GM06990 (cell line): Measurements from ENCODE around the gene TEAD3.
"Not testable (repeated sequence)": the region's sequence is repeated elsewhere in the genome, so short reads cannot be mapped to it uniquely, and the experiment has no call there.

Experiments used
- DNase-seq: peaks from one replicate; pipeline ENCODE4 v3.0.0-alpha.2; 2011; ENCODE audit not compliant: insufficient read length; ENCODE audit errors: extremely low read depth
- H3K27me3 ChIP-seq: replicated peaks from 2 replicates; pipeline ENCODE4 v1.6.0; 2011; ENCODE audit warnings: low read length; ENCODE audit not compliant: control insufficient read depth, insufficient read depth
- H3K36me3 ChIP-seq: 2 replicates; pipeline ENCODE4 v1.5.1; 2011; ENCODE audit warnings: low read length; ENCODE audit not compliant: control insufficient read depth, insufficient read depth
- H3K4me3 ChIP-seq: replicated peaks from 2 replicates; pipeline ENCODE4 v1.5.1; 2011; ENCODE audit warnings: low read depth, mild to moderate bottlenecking, control low read depth, low read length
- TF ChIP-seq, protein P1 (sequence below): IDR thresholded peaks from 2 replicates; pipeline ENCODE4 v1.5.1; 2011; ENCODE audit warnings: low read length, control low read depth, mild to moderate bottlenecking, inconsistent platforms; ENCODE audit not compliant: insufficient read depth, poor library complexity, severe bottlenecking

Gene TEAD3

GRCh38 chr6:35435074-35435837 lies 61.6 kb downstream of the TEAD3 start:
- no peak for DNase-seq
- TF ChIP-seq, protein P1, sequence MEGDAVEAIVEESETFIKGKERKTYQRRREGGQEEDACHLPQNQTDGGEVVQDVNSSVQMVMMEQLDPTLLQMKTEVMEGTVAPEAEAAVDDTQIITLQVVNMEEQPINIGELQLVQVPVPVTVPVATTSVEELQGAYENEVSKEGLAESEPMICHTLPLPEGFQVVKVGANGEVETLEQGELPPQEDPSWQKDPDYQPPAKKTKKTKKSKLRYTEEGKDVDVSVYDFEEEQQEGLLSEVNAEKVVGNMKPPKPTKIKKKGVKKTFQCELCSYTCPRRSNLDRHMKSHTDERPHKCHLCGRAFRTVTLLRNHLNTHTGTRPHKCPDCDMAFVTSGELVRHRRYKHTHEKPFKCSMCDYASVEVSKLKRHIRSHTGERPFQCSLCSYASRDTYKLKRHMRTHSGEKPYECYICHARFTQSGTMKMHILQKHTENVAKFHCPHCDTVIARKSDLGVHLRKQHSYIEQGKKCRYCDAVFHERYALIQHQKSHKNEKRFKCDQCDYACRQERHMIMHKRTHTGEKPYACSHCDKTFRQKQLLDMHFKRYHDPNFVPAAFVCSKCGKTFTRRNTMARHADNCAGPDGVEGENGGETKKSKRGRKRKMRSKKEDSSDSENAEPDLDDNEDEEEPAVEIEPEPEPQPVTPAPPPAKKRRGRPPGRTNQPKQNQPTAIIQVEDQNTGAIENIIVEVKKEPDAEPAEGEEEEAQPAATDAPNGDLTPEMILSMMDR = no peak

GRCh38 chr6:35432702-35433101 lies 64.2 kb downstream of the TEAD3 start:
- DNase-seq, H3K27me3 ChIP-seq, H3K4me3 ChIP-seq, H3K36me3 ChIP-seq: not testable (repeated sequence)

More at GRCh38 chr6:35435074-35435837, 61.6 kb downstream of the TEAD3 start:
- Histone ChIP-seq H3K36me3 (no peaks in the 10 kb centered on the region), H3K4me3 (no peak overlapping the region), H3K27me3 (no peaks in the 10 kb centered on the region)

DNA sequence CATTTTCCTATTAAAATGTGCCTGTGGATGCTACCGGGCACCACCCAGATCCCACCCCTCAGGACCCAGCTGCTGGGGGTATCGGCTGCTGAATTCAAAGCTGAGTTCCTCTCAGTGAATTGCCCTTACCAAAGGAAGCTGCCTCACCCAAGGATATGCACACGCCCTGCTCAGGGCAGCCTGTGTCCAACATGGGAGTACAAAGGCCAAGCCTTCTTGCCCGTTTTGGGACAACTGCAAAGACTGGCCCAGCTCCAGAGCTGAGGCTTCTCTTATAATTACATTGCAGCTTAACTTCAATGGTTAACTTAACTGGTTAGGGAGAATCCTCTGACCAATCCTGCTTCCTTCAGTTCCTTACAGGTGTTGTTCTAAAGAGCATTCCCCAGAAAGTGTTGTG lies 64.6 kb downstream of the TEAD3 start:
- TF ChIP-seq, protein P1 = no peak
- peaks cover under 1% of the 10 kb centered on the region; the same call in 1 of the 2 replicates for H3K36me3 ChIP-seq
- no peak for DNase-seq
- no peak overlapping the region for H3K4me3 ChIP-seq
- no peaks in the 10 kb centered on the region for H3K27me3 ChIP-seq

DNA sequence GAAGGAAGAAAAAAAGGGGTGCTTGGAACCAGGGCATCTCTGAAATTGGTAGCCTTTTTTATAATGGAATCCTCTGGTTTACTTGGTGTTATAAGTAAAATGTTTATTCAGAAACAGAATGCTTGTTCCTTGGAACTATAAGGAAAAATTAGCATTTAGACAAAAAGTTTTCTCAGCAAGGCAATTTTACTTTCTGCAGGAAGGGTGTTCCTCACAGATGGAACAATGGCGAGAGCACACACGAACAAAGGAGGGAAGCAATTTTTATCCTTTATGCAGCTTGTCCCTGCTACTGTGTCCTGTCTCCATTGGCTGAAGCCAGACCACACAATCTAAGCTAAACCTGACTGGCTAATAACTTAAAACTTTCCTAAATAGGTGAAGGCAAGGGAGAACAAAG lies 67.4 kb downstream of the TEAD3 start:
- TF ChIP-seq, protein P1 = no peak
- no peak for DNase-seq
- Histone ChIP-seq H3K4me3 (no peak overlapping the region), H3K36me3 (peaks cover 12% of the 10 kb centered on the region), H3K27me3 (no peaks in the 10 kb centered on the region)

DNA sequence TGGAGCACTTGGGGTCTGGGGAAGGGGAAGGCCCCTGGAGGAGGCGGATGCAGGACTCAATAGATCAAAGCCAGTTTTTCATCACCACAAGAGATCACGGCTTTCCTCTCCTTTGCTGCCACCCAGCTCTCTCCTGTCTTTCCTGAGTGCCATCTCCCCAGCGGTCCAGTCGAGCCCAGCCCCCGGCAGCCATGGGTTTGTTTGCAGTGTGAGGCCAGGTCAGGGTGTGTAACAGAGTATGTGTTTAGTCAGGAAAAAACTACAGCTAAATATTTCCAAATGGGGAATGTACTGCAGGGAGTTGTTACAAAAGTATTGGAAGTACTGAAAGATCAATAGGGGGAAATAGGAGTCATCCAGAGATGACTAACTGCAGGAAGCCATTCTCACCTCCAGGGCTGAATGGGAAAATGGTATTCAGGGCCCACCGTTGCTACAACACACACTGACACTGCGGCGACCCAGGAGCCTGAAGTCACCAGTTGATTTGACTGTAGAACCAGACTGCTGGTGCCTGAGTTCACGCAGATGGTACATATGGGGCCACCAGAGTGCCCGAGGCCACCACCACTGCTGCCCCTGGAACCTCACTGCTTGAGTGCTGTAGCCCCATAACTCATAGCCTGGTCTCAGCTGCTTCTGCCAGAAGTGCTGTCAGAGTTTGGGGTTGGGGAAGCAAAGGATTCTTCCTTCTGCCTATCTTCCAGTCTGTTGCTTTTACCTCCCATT lies 68.3 kb downstream of the TEAD3 start:
- TF ChIP-seq, protein P1 = no peak
- no peak for DNase-seq

GRCh38 chr6:35427851-35428321 lies 69.0 kb downstream of the TEAD3 start:
- no peak for DNase-seq
- H3K36me3 ChIP-seq = peaks cover 12% of the 10 kb centered on the region

More for the DNA sequence above, 68.3 kb downstream of the TEAD3 start:
- H3K27me3 ChIP-seq = no peaks in the 10 kb centered on the region
- peaks cover 12% of the 10 kb centered on the region for H3K36me3 ChIP-seq
- H3K4me3 ChIP-seq = no peak overlapping the region

More at GRCh38 chr6:35427851-35428321, 69.0 kb downstream of the TEAD3 start:
- TF ChIP-seq, protein P1 = no peak
- H3K4me3 ChIP-seq = no peak overlapping the region
- H3K27me3 ChIP-seq = no peaks in the 10 kb centered on the region
